ENCODE results near the gene ANKLE1. TPM values are rescaled to one million over a fixed set of nuclear protein-coding genes. Genes with fewer than 3 reads are reported as not detected.

ANKLE1 gene
- polyA plus RNA-seq, 1 donor (not counting 4 experiments of a cell fraction or from before 2014, with no cell fraction given) = 0.30 TPM

DNA sequence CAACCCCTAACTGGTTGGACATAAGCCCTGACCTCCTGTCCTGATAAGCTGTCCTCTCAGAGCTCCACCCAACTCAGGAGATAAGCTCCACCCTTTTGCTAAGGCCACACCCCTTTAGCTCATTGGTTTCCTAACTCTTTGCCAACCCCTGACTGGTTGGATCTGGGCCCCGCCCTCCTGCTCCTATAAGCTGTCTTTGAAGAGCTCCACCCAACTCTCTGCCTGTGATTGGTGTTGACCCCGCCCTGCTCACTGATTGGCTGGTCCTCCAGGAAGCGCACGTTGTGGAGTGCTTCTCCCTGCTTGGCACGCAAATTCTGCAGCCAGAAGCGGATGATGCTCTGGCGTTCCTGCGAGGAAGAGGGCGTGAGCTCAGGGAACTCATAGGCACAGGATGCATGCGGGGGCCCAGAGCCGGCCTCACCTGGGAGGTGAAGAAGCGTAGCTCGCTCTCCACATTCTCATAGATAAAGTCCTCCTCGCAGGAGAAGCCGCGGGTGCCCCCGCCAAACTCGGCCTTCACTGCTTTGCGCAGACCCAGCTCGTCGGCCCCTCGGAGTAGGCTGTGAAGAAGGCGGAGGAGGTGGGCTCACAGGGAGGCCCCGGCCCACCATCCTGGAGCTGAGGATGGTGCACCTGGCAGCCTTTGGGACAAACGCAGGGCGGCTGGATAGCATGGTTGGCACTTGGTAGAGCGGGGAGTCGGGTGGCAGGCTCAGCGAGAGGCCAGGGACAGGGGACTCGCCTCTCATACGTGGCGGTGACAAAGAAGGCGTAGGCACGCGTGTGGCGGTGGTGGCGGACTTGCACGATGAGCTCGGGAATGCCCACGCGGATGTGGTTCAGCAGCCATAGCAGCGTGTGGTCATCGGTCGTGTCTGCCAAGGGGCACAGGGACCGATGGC is 51.2 kb downstream of the ANKLE1 start:
- Histone ChIP-seq H3K4me1 (ENCODE audit: control insufficient read depth, extremely low read depth, insufficient read depth, low read length) (peaks cover 24% of the 10 kb centered on the region), H3K4me3 (ENCODE audit: control insufficient read depth in 2 of 3, extremely low read depth in 1 of 3, insufficient read depth in 2 of 3, low read depth in 1 of 3, low read length in 3 of 3) (no peak overlapping the region), H4K20me1 (ENCODE audit: control insufficient read depth, extremely low read depth, insufficient read depth, low read length) (no peaks in the 10 kb centered on the region), H3K4me2 (ENCODE audit: control insufficient read depth, extremely low read depth, insufficient read depth, low read depth, low read length) (no peak overlapping the region), H3K27ac (ENCODE audit: control insufficient read depth, insufficient read depth, low read length) (no peak overlapping the region), H3K36me3 (ENCODE audit: control insufficient read depth in 2 of 2, extremely low read depth in 1 of 2, insufficient read depth in 2 of 2, low read length in 2 of 2) (no peaks in the 10 kb centered on the region), H3K9ac (ENCODE audit: control insufficient read depth, extremely low read depth, insufficient read depth, low read length) (no peak overlapping the region), H3K79me2 (ENCODE audit: control insufficient read depth, insufficient read depth, low read length) (no peaks in the 10 kb centered on the region), H3K27me3 (ENCODE audit: control insufficient read depth, extremely low read depth, insufficient read depth, low read length) (peaks cover 25% of the 10 kb centered on the region), H3K9me3 (ENCODE audit: control insufficient read depth, low read depth, low read length) (no peaks in the 10 kb centered on the region), H2AFZ (ENCODE audit: control insufficient read depth, low read length) (no peak overlapping the region), H3K9me1 (ENCODE audit: control insufficient read depth, extremely low read depth, insufficient read depth, low read length) (no peaks in the 10 kb centered on the region)
- TF ChIP-seq, protein P1, sequence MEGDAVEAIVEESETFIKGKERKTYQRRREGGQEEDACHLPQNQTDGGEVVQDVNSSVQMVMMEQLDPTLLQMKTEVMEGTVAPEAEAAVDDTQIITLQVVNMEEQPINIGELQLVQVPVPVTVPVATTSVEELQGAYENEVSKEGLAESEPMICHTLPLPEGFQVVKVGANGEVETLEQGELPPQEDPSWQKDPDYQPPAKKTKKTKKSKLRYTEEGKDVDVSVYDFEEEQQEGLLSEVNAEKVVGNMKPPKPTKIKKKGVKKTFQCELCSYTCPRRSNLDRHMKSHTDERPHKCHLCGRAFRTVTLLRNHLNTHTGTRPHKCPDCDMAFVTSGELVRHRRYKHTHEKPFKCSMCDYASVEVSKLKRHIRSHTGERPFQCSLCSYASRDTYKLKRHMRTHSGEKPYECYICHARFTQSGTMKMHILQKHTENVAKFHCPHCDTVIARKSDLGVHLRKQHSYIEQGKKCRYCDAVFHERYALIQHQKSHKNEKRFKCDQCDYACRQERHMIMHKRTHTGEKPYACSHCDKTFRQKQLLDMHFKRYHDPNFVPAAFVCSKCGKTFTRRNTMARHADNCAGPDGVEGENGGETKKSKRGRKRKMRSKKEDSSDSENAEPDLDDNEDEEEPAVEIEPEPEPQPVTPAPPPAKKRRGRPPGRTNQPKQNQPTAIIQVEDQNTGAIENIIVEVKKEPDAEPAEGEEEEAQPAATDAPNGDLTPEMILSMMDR (optimal IDR thresholded peaks at IDR 0.05 in 1 of 3, IDR thresholded peaks at IDR 0.05 in 1 of 3, conservative IDR thresholded peaks at IDR 0.05 in 1 of 3; ENCODE audit: extremely low read depth in 1 of 3, insufficient read depth in 2 of 3, low read length in 3 of 3) = no peak
- TF ChIP-seq EZH2 (IDR thresholded peaks at IDR 0.05; ENCODE audit: low read length) = no peak
- FAIRE-seq (no peak), DNase-seq (ENCODE audit: low read depth, low spot score) (no peak)
- dilution Hi-C loops (cut with MboI; ENCODE audit: extremely low pct_ligation_motif_present, low sequenced_read_pairs) = no loop called here

DNA sequence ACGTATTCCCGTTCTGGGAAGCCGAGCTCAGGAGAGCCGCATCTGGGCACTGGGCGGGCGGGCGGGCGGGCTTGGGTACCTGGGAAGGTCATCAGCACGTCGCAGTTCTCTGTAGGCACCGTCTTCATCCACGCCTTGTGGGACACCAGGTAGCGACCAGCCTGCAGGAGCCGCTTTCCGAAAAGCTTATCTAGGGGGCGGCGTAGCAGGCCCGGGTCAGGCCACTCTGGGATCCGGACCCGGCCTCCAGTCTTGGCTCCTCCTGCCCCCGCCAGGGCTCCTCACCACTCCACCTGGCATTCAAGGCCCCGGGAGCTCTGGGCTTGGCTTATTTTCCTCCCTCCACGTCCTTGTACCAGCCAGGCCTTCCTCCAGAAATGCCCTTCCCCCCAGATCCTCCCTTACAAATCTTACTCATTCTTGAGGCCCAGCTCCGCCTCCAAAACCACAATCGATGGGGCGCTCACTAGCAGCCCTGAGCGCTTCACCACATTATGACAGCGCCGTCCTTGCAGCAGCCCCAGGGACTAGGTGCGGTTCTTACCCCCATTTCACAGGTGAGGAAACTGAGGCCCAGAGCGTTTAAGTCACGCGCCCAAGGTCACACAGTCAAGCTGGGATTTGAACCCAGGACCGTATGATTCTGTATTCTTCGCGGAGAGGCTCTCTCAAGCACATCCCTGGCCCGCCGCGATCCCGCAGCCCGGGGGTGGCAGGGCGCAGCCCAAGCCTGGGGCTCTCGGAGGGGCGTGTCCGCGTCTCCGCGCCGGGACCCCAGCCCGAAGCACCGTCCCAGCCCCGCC is 52.1 kb downstream of the ANKLE1 start:
- peak overlapping the region; percentile 78 for H2AFZ ChIP-seq (ENCODE audit: control insufficient read depth, low read length)
- peak overlapping the region; percentile 49 for H3K27ac ChIP-seq (ENCODE audit: control insufficient read depth, insufficient read depth, low read length)
- peak overlapping the region; percentile 62 for H3K9ac ChIP-seq (ENCODE audit: control insufficient read depth, extremely low read depth, insufficient read depth, low read length)
- H3K4me2 ChIP-seq (ENCODE audit: control insufficient read depth, extremely low read depth, insufficient read depth, low read depth, low read length) = peak overlapping the region; percentile 95
- peaks cover 5% of the 10 kb centered on the region for H3K79me2 ChIP-seq (ENCODE audit: control insufficient read depth, insufficient read depth, low read length)
- no peaks in the 10 kb centered on the region for H4K20me1 ChIP-seq (ENCODE audit: control insufficient read depth, extremely low read depth, insufficient read depth, low read length)
- H3K4me3 ChIP-seq (ENCODE audit: control insufficient read depth in 2 of 3, extremely low read depth in 1 of 3, insufficient read depth in 2 of 3, low read depth in 1 of 3, low read length in 3 of 3) = peak overlapping the region; percentile 48 to 73 (median 70)
- FAIRE-seq (no peak), DNase-seq (ENCODE audit: low read depth, low spot score) (no peak)
- no peaks in the 10 kb centered on the region for H3K36me3 ChIP-seq (ENCODE audit: control insufficient read depth in 2 of 2, extremely low read depth in 1 of 2, insufficient read depth in 2 of 2, low read length in 2 of 2)
- H3K27me3 ChIP-seq (ENCODE audit: control insufficient read depth, extremely low read depth, insufficient read depth, low read length) = peaks cover 24% of the 10 kb centered on the region
- no peaks in the 10 kb centered on the region for H3K9me3 ChIP-seq (ENCODE audit: control insufficient read depth, low read depth, low read length)
- dilution Hi-C loops (cut with MboI; ENCODE audit: extremely low pct_ligation_motif_present, low sequenced_read_pairs) = no loop called here
- no peak for TF ChIP-seq EZH2 (IDR thresholded peaks at IDR 0.05; ENCODE audit: low read length)
- TF ChIP-seq, protein P1 (optimal IDR thresholded peaks at IDR 0.05 in 1 of 3, IDR thresholded peaks at IDR 0.05 in 1 of 3, conservative IDR thresholded peaks at IDR 0.05 in 1 of 3; ENCODE audit: extremely low read depth in 1 of 3, insufficient read depth in 2 of 3, low read length in 3 of 3) = no peak
- no peaks in the 10 kb centered on the region for H3K9me1 ChIP-seq (ENCODE audit: control insufficient read depth, extremely low read depth, insufficient read depth, low read length)
- peaks cover 29% of the 10 kb centered on the region for H3K4me1 ChIP-seq (ENCODE audit: control insufficient read depth, extremely low read depth, insufficient read depth, low read length)
